ENCODE measurements around the gene CD274. TPM values are rescaled to one million over a fixed set of nuclear protein-coding genes. Genes with fewer than 3 reads are reported as not detected.

CD274 gene
- total RNA-seq: under 1 TPM in 1 of 2 donors, not detected in 1; 1.00 TPM
- 0.25 TPM for polyA plus RNA-seq (2013, experiment 1 of 2)
- polyA plus RNA-seq (2013, experiment 2 of 2): 0.17 TPM
- long read RNA-seq, experiment 1: 0 reads
- long read RNA-seq, experiment 2, partial matches to known transcripts: 0 of 1 reads
- long read RNA-seq, experiment 2, other reads (novel, unspliced or antisense): 0 of 1 reads
- long read RNA-seq, experiment 3: 0 reads
- long read RNA-seq, experiment 4: 0 reads

GRCh38 chr9:5450359-5451091 lies at the start of gene CD274:
Gene CD274 (plus strand): TSS chr9:5450542. CDS start chr9:5456114, 5,572 bp downstream.
- Histone ChIP-seq H3K9me3 (ENCODE audit: control insufficient read depth, low read length) (no peaks in the 10 kb centered on the region), H3K27ac (ENCODE audit: low read depth, low read length) (no peak within 1 kb of the TSS), H3K9ac (ENCODE audit: extremely low read depth, low read length, poor library complexity, severe bottlenecking) (no peak within 1 kb of the TSS), H3K27me3 (ENCODE audit: control insufficient read depth, insufficient read depth, low read length, poor library complexity, severe bottlenecking) (peaks cover 13% of the 10 kb centered on the region), H3K4me1 (ENCODE audit: control insufficient read depth, insufficient read depth, low read length) (no peaks in the 10 kb centered on the region), H3K36me3 (ENCODE audit: control insufficient read depth, insufficient read depth, low read length) (no peaks in the 10 kb centered on the region), H3K4me3 (ENCODE audit: low read length) (peak within 1 kb of the TSS; percentile 53)
- no peak within 1 kb of the TSS for H3K27ac Mint-ChIP-seq
- DNase-seq: peak; percentile 95
- H3K27me3 Mint-ChIP-seq (ENCODE audit: insufficient read depth): peaks cover 20% of the 10 kb centered on the region
- no peaks in the 10 kb centered on the region for H3K9me3 Mint-ChIP-seq
- peaks cover 3% of the 10 kb centered on the region for H3K4me1 Mint-ChIP-seq
- peak within 1 kb of the TSS; percentile 45 for H3K4me3 Mint-ChIP-seq
- H3K36me3 Mint-ChIP-seq (ENCODE audit: low read depth): no peaks in the 10 kb centered on the region
- 0 to 15% methylated on average over 1 to 34 of the region's 36 CpGs for WGBS, 2 experiments (ENCODE audit: insufficient coverage in 1 of 2, insufficient read length in 1 of 2)
- peak; percentile 80 for TF ChIP-seq CTCF (conservative IDR thresholded peaks at IDR 0.05)

GRCh38 chr9:5402217-5402616 lies 48.1 kb upstream of the CD274 start:
- no peak overlapping the region for H3K9ac ChIP-seq (ENCODE audit: extremely low read depth, low read length, poor library complexity, severe bottlenecking)
- H3K27me3 ChIP-seq (ENCODE audit: control insufficient read depth, insufficient read depth, low read length, poor library complexity, severe bottlenecking): no peaks in the 10 kb centered on the region
- no peak overlapping the region for H3K27ac ChIP-seq (ENCODE audit: low read depth, low read length)
- no peaks in the 10 kb centered on the region for H3K36me3 ChIP-seq (ENCODE audit: control insufficient read depth, insufficient read depth, low read length)
- no peaks in the 10 kb centered on the region for H3K27me3 Mint-ChIP-seq (ENCODE audit: insufficient read depth)
- no peak overlapping the region for H3K4me3 ChIP-seq (ENCODE audit: low read length)
- H3K9me3 Mint-ChIP-seq: peaks cover 22% of the 10 kb centered on the region
- no peaks in the 10 kb centered on the region for H3K4me1 ChIP-seq (ENCODE audit: control insufficient read depth, insufficient read depth, low read length)
- no peak overlapping the region for H3K27ac Mint-ChIP-seq
- no peaks in the 10 kb centered on the region for H3K9me3 ChIP-seq (ENCODE audit: control insufficient read depth, low read length)
- no peaks in the 10 kb centered on the region for H3K4me1 Mint-ChIP-seq
- DNase-seq: no peak
- peaks cover 12% of the 10 kb centered on the region for H3K36me3 Mint-ChIP-seq (ENCODE audit: low read depth)
- TF ChIP-seq CTCF (conservative IDR thresholded peaks at IDR 0.05): peak; percentile 17
- no peak overlapping the region for H3K4me3 Mint-ChIP-seq

GRCh38 chr9:5408596-5408995 lies 41.7 kb upstream of the CD274 start:
- DNase-seq: no peak
- 93% methylated on average over 1 of the region's 1 CpG; no CpG with 5 or more reads in 1 of the 2 experiments for WGBS, 2 experiments (ENCODE audit: insufficient coverage in 1 of 2, insufficient read length in 1 of 2)
- no peaks in the 10 kb centered on the region for H3K27me3 Mint-ChIP-seq (ENCODE audit: insufficient read depth)

More at GRCh38 chr9:5408596-5408995, 41.7 kb upstream of the CD274 start:
- no peaks in the 10 kb centered on the region for H3K27me3 ChIP-seq (ENCODE audit: control insufficient read depth, insufficient read depth, low read length, poor library complexity, severe bottlenecking)
- no peak overlapping the region for H3K9ac ChIP-seq (ENCODE audit: extremely low read depth, low read length, poor library complexity, severe bottlenecking)
- peaks cover 24% of the 10 kb centered on the region for H3K36me3 Mint-ChIP-seq (ENCODE audit: low read depth)
- TF ChIP-seq CTCF (conservative IDR thresholded peaks at IDR 0.05): no peak
- peak overlapping the region; percentile 24 for H3K4me3 ChIP-seq (ENCODE audit: low read length)
- no peak overlapping the region for H3K4me3 Mint-ChIP-seq
- H3K4me1 Mint-ChIP-seq: no peaks in the 10 kb centered on the region
- no peak overlapping the region for H3K27ac Mint-ChIP-seq
- H3K27ac ChIP-seq (ENCODE audit: low read depth, low read length): no peak overlapping the region
- H3K36me3 ChIP-seq (ENCODE audit: control insufficient read depth, insufficient read depth, low read length): no peaks in the 10 kb centered on the region
- peaks cover 59% of the 10 kb centered on the region for H3K9me3 Mint-ChIP-seq
- peaks cover 29% of the 10 kb centered on the region for H3K9me3 ChIP-seq (ENCODE audit: control insufficient read depth, low read length)
- H3K4me1 ChIP-seq (ENCODE audit: control insufficient read depth, insufficient read depth, low read length): no peaks in the 10 kb centered on the region

Data from endodermal cell (in vitro differentiated cells).